NCI-H510A treated with DMSO at 0.1 percent for 48 hours (cell line): Measurements from ENCODE around the gene UBE2D2.
A peak's percentile ranks its signal among the peaks of the same experiment; 100 is the strongest.
"Not testable (repeated sequence)": the region's sequence is repeated elsewhere in the genome, so short reads cannot be mapped to it uniquely, and the experiment has no call there.

Source experiments
- DNase-seq: peaks from one replicate; lab custom pipeline; 2025; lab: John Stamatoyannopoulos, UW

Gene UBE2D2

DNA sequence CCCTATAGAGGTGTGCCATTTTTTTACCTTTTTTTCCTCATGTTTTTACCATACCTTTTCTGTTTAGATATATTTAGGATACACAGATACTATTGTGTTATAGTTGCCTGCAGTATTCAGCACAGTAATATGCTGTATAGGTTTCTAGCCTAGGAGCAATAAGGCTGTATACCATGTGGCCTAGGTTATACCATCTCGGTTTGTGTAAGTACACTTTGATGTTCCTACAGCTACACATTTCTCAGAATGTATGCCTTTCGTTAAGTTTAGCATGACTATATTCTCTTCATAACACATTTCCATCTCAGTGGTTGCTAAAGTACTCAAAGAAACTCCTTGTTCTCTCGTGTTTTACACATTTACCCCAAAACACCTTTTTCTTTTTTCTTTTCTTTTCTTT, 23.0 kb downstream of the UBE2D2 start:
- DNase-seq: no peak

DNA sequence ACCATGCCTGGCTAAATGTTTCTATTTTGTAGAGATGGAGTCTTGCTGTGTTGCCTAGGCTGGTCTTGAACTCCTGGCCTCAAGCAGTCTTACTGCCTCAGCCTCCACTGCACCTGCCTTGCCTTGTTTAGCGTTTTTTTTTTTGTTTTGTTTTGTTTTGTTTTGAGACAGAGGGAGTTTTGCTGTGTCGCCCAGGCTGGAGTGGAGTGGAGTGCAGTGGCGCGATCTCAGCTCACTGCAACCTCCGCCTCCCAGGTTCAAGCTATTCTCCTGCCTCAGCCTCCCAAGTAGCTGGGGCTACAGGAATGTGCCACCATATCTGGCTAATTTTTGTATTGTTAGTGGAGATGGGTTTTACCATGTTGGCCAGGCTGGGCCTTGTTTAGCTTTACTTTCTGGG, 27.0 kb downstream of the UBE2D2 start:
- DNase-seq: not testable (repeated sequence)

DNA sequence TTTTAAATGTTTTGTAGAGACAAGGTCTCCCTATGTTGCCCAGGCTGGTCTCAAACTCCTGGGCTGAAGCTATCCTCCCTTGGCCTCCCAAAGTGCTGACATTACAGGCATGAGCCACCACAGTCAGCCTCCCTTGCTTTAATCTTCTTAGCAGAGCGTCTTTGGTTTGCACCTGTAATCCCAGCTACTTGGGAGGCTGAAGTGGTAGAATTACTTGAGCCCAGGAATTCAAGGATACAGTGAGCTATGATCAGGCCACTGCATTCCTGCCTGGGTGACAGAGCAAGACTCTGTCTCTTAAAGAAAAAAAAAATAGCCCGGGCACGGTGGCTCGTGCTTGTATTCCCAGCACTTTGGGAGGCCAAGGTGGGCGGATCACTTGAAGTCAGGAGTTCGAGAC, 27.8 kb downstream of the UBE2D2 start:
- DNase-seq: no peak

DNA sequence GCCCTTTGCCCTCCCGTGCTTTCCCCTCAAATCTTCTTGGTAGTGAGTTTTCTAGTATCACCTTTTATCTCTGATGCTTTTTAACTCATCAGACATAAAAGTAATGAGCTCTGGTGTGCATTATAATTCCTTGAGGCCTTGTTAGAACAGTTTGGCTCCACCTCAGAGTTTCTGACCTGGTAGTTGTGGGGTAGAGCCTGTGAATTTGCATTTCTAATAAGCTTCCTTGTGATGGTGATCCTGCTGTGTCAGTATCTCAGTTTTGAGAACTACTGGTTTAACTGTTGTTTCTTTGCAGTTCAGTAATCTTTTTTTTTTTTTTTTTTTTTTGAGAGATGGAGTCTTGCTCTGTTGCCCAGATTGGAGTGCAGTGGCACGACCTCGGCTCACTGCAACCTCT, 31.1 kb downstream of the UBE2D2 start:
- DNase-seq: no peak

DNA sequence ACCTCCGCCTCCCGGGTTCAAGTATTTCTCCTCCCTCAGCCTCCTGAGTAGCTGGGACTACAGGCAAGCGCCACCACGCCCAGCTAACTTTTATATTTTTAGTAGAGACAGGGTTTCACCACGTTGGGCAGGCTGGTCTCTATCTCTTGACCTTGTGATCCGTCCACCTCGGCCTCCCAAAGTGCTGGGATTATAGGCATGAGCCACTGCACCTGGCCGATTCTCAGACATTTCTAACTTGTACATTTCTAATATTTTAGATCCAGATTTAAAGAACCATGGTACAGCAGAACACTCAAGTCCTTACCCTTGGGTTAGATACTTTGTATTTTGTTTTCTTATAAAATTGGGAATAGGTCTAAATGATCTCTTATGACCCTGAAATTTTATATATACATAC, 31.9 kb downstream of the UBE2D2 start:
- DNase-seq: not testable (repeated sequence)

DNA sequence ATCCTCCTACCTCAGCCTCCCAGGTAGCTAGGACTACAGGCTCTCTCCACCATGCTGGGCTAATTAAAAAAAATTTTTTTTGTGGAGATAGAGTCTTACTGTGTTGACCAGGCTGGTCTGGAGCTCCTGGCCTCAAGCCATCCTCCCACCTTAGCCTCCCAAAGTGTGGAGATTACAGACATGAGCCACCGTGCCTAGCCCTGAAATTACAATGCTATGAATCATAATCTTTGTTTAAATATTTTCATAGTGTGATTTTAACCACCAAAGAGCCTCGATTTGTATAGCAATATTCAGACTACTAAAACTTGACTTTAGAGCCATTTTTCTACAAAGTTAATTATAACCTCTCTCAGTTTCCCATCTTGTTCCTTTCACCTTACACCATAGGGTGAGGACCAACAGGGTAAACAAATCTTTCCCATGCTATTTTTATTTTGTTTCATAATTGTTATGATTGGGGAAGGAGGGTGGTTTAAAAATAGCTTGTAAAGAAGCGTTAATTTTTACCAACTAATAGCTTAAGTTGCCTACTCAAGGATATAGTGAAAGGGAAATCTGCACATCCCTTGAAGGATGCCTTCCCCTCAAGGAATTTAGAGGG, 32.7 kb downstream of the UBE2D2 start:
- DNase-seq: no peak

DNA sequence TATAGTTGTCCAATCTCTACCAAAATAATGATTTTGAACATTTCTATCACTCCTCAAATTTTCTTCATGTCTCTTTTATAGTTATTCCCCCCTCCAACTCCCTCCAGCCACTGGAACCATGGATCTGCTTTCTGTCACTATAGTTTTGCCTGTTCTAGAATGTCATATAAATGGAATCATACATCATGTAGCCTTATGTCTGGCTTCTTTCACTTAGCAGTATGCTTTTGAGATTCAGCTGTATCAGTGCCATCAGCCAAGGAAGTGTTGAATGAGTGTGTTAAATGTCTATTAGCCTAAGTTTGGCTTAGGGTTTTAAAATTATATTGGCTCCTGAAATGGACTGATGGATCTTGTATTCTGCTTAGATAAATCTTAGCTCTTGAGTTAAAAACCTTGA, 36.0 kb downstream of the UBE2D2 start:
- no peak for DNase-seq

DNA sequence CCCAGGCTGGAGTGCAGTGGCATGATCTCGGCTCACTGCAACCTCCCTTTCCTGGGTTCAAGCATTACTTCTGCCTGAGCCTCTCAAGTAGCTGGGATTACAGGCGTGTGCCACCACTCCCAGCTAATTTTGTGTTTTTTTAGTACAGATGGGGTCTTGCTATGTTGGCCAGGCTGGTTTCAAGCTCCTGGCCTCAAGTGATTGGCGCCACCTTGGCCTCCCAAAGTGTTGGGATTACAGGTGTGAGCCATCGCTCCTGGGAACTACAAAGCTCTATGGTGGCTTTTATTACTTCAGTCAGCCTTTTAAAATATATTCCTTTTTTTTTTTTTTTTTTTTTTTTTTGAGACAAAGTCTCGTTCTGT, 37.4 kb downstream of the UBE2D2 start:
- not testable (repeated sequence) for DNase-seq

- no peak for DNase-seq
Measured at GRCh38 chr5:139600336-139600949, 39.3 kb downstream of the UBE2D2 start.

DNA sequence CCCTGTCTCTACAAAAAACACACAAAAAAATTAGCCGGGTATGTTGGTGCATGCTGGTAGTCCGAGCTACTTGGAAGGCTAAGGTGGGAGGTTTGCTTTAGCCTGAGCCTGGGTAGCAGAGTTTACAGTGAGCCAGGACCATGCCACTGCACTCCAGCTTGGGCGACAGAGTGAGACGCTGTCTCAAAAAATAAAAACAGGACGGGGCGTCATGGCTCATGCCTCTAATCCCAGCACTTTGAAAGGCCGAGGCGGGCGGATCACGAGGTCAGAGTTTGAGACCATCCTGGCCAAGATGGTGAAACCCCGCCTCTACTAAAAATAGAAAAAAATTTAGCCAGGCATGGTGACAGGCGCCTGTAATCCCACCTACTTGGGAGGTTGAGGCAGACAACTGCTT, 40.3 kb downstream of the UBE2D2 start:
- DNase-seq: no peak

GRCh38 chr5:139601948-139602347, 40.8 kb downstream of the UBE2D2 start:
- not testable (repeated sequence) for DNase-seq

DNA sequence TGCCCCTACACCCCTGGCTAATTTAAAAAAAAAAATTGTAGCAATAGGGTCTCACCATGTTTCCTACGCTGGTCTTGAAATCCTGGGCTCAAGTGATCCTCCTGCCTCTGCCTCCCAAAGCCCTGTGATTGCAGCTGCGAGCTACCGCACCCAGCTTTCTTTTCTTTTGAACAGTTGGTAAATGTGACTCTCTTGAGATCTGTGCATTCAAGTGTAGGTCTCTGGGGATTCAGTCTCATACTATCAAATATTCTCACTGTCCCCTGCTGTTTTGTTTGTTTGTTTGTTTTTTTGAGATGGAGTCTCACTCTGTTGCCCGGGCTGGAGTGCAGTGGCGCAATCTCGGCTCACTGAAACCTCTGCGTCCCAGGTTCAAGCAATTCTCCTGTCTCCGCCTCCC, 44.7 kb downstream of the UBE2D2 start:
- DNase-seq: no peak

GRCh38 chr5:139611703-139612584, 50.8 kb downstream of the UBE2D2 start:
- DNase-seq: no peak

- no peak for DNase-seq
Measured at GRCh38 chr5:139619861-139620260, 58.7 kb downstream of the UBE2D2 start.

GRCh38 chr5:139625398-139625797, 64.3 kb downstream of the UBE2D2 start:
- not testable (repeated sequence) for DNase-seq

DNA sequence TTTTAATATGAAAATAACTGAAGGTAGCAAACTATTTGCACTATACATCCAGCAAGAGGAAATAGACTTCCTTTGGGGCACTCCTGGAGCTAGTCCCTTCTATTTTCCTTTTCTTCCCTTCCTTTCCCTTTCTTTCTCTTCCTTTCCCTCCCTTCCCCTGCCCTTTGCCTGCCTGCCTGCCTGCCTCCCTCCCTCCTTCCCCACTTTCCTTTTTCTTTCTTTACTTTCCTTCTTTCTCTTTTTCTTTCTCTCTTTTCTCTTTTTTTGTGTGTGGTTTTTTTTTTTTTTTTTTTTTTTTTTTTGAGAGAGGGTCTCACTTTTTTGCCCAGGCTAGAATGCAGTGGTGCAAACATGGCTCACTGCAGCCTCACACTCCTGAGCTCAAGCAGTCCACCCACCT, 69.7 kb downstream of the UBE2D2 start:
- no peak for DNase-seq

DNA sequence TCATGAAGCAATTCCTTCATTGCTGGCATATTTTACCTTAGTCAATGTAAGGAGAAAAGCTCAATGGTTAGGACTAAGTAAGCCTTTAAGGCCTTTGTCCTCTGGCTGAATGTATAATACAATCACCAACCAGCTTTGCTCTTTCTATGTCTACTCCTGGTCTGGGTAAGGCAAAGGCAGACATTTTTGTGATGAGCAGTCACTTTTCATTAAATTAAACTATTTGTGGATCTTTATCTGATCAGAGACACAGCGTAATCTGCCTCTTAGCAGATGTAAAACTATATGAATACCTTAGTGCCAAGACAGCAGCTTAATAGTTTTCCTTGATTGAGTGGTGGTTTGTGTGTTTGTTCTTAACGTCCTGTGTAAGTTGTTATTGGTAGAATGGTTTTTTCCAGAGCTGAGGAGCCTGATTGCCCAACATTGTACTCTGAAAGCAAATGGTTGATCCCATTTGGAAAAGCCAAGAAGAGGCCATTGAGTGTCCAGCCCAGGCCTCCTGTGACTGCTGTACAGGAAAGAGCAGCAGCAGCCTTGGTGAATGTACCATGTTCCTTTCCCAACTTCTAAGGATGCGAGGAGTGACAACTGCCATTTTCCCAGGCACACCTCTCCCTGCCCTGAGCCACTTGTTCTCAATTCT, 70.5 kb downstream of the UBE2D2 start:
- no peak for DNase-seq

- DNase-seq: peak; percentile 78
Measured at GRCh38 chr5:139633295-139634027, 72.3 kb downstream of the UBE2D2 start.

- DNase-seq: no peak
Measured at GRCh38 chr5:139634028-139634325, 72.8 kb downstream of the UBE2D2 start.

DNA sequence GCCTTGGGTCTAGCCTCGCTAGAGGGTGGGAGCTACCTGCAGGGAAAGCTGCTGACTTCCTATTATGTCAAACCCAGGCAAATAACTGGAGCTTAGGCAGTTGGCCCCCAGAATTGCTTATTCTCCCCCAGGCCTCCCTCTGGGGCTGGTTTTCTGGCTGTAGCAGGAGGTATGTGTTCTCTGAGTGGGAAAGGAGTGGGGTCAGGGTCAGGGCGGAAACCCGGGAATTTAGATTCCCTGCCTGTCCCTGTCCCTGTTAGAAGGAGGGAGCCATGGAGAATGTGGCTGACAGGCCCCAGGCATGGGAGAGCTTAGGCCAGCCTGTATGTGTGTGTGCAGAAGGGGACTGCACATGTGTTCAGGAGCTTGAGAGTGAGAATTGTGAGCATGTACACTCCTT, 73.4 kb downstream of the UBE2D2 start:
- no peak for DNase-seq

- no peak for DNase-seq
Measured at GRCh38 chr5:139635191-139635590, 74.1 kb downstream of the UBE2D2 start.

DNA sequence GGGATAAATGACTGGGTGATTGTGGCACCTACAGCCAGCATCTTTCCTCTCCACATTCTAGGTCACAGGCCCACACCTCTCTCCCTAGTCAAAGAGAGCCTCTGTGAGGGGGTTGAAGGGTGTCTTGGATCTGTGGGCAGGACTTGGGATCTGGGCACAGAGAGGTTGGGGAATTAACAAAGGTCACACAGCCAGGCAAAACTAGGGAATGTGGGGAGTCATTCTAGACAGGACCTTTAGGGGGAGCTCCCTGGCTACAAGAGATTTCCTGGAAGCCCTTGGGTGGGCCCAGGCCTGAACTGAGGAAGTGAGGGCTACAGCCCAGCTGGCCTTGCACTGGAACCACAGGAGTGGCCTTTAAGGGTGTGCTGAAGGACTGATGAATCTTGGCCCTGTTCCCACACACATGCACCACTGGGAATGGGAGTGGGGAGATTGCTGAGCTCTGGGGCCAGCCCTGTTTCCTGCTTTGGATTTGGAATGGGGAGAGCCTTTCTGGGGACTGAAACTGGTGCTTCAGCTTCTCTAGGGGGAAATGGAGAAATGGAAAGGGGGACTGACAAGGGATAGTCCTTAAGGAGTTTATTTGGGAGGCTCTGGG, 74.6 kb downstream of the UBE2D2 start:
- DNase-seq: peak; percentile 44
